Liver (tissue), 9 donors: ENCODE results near the gene FAM83C. TPM values are rescaled to one million over a fixed set of nuclear protein-coding genes. Genes with fewer than 3 reads are reported as not detected.

Experiments used
- DNase-seq: peaks from one replicate; pipeline ENCODE4 v3.0.0-alpha.2; 2017; ENCODE audit warnings: low spot score
- H3K27ac ChIP-seq, 2 donors: one replicate each; pipeline ENCODE4 v1.7.0; 2013; ENCODE audit warnings: inconsistent platforms in 2 of 2, low read length in 2 of 2, control low read depth in 1 of 2, low read depth in 1 of 2, mild to moderate bottlenecking in 1 of 2
- H3K27me3 ChIP-seq, 4 donors: one replicate each; pipeline versions ENCODE4 v1.6.1 to v1.7.0; 2013; ENCODE audit warnings: low read length in 3 of 4, inconsistent platforms in 1 of 4, mild to moderate bottlenecking in 1 of 4, moderate library complexity in 1 of 4; ENCODE audit not compliant: control insufficient read depth in 4 of 4, insufficient read depth in 4 of 4
- H3K36me3 ChIP-seq, 4 donors: one replicate each; pipeline versions ENCODE4 v1.6.1 to v1.7.0; 2013; ENCODE audit warnings: low read length in 3 of 4, mild to moderate bottlenecking in 3 of 4, low read depth in 1 of 4, moderate library complexity in 1 of 4; ENCODE audit not compliant: control insufficient read depth in 4 of 4, insufficient read depth in 3 of 4
- H3K4me1 ChIP-seq, 4 donors: one replicate each; pipeline versions ENCODE4 v1.6.1 to v1.7.0; 2013; ENCODE audit warnings: low read length in 3 of 4, mild to moderate bottlenecking in 3 of 4, moderate library complexity in 1 of 4; ENCODE audit not compliant: control insufficient read depth in 4 of 4, insufficient read depth in 4 of 4
- H3K4me3 ChIP-seq, 3 donors: one replicate each; pipeline versions ENCODE4 v1.6.1 to v1.7.0; 2013; ENCODE audit warnings: low read length in 3 of 3, control low read depth in 1 of 3, low read depth in 1 of 3, mild to moderate bottlenecking in 1 of 3
- H3K9ac ChIP-seq, 2 donors: one replicate each; pipeline ENCODE4 v1.7.0; 2013; ENCODE audit warnings: low read length in 2 of 2, mild to moderate bottlenecking in 2 of 2, moderate library complexity in 2 of 2, control low read depth in 1 of 2, low read depth in 1 of 2
- H3K9me3 ChIP-seq, 4 donors: one replicate each; pipeline versions ENCODE4 v1.6.1 to v1.7.0; 2013; ENCODE audit warnings: low read length in 3 of 4; ENCODE audit not compliant: control insufficient read depth in 4 of 4
- ATF3 ChIP-seq: IDR thresholded peaks from 2 replicates; pipeline ENCODE4 v1.6.1; 2016; ENCODE audit warnings: antibody characterized with exemption
- CTCF ChIP-seq: fragments of 150-350 bp; IDR thresholded peaks from 2 replicates; pipeline ENCODE4 v1.5.1; 2017; ENCODE audit warnings: improper control_type of control experiment, low read depth, low read length; ENCODE audit not compliant: missing input control
- EGR1 ChIP-seq, 2 donors: IDR thresholded peaks; 2 replicates each; pipeline ENCODE4 v1.6.1; 2016 to 2018; ENCODE audit warnings: antibody characterized with exemption in 2 of 2, low read depth in 2 of 2
- FOXA1 ChIP-seq: IDR thresholded peaks from 2 replicates; pipeline ENCODE4 v1.6.1; 2016; ENCODE audit warnings: antibody characterized with exemption
- FOXA2 ChIP-seq: IDR thresholded peaks from 2 replicates; pipeline ENCODE4 v1.6.1; 2016; ENCODE audit warnings: antibody characterized with exemption
- GABPA ChIP-seq, 2 donors: IDR thresholded peaks in 1 of 2; conservative IDR thresholded peaks in 1 of 2; 2 replicates each; pipeline ENCODE4 v1.6.1; 2016; ENCODE audit warnings: antibody characterized with exemption in 2 of 2, mild to moderate bottlenecking in 1 of 2, moderate library complexity in 1 of 2
- HNF4A ChIP-seq, 2 donors: conservative IDR thresholded peaks; 2 replicates each; pipeline ENCODE4 v1.6.1; 2016; ENCODE audit warnings: antibody characterized with exemption in 2 of 2, mild to moderate bottlenecking in 2 of 2
- HNF4G ChIP-seq: IDR thresholded peaks from 2 replicates; pipeline ENCODE4 v1.6.1; 2016; ENCODE audit warnings: antibody characterized with exemption
- JUND ChIP-seq, 2 donors: IDR thresholded peaks; 2 replicates each; pipeline ENCODE4 v1.6.1; 2016; ENCODE audit warnings: antibody characterized with exemption in 2 of 2
- MAX ChIP-seq: IDR thresholded peaks from 2 replicates; pipeline ENCODE4 v1.6.1; 2016; ENCODE audit warnings: antibody characterized with exemption
- NR2F2 ChIP-seq: IDR thresholded peaks from 2 replicates; pipeline ENCODE4 v1.6.1; 2016; ENCODE audit warnings: antibody characterized with exemption
- RAD21 ChIP-seq, 2 donors: IDR thresholded peaks; 2 replicates each; pipeline ENCODE4 v1.6.1; 2016; ENCODE audit warnings: antibody characterized with exemption in 2 of 2, mild to moderate bottlenecking in 2 of 2
- REST ChIP-seq: IDR thresholded peaks from 2 replicates; pipeline ENCODE4 v1.6.1; 2016; ENCODE audit warnings: antibody characterized with exemption, mild to moderate bottlenecking
- RXRA ChIP-seq, 2 donors: IDR thresholded peaks; 2 replicates each; pipeline ENCODE4 v1.6.1; 2017 to 2018; ENCODE audit warnings: antibody characterized with exemption in 2 of 2, mild to moderate bottlenecking in 1 of 2
- SP1 ChIP-seq: IDR thresholded peaks from 2 replicates; pipeline ENCODE4 v1.6.1; 2018; ENCODE audit warnings: antibody characterized with exemption, mild to moderate bottlenecking
- TAF1 ChIP-seq: conservative IDR thresholded peaks from 2 replicates; pipeline ENCODE4 v1.6.1; 2016; ENCODE audit warnings: antibody characterized with exemption, mild to moderate bottlenecking
- YY1 ChIP-seq: IDR thresholded peaks from 2 replicates; pipeline ENCODE4 v1.6.1; 2016; ENCODE audit warnings: antibody characterized with exemption, mild to moderate bottlenecking
- ZBTB33 ChIP-seq: IDR thresholded peaks from 2 replicates; pipeline ENCODE4 v1.6.1; 2016; ENCODE audit warnings: antibody characterized with exemption
- WGBS: extraction: QIAGEN DNeasy Blood & Tissue Kit; methylation state at CpG from one replicate; pipeline ENCODE4 v1.1.7; 2013; 5-methylcytosine and 5-hydroxymethylcytosine counted together
- polyA plus RNA-seq, 2 donors: library from polyadenylated mRNA; stranded (reverse) in 1 of 2; unstranded in 1 of 2; fragments of 200-250 nt in 1 of 2; fragments of >200 nt in 1 of 2; fragmentation: Nextera tagmentation in 1 of 2; extraction: Ambion mirVana in 1 of 2; gene quantifications; one replicate each; pipeline versions ENCODE4 v1.2.1 to v1.2.3, GENCODE V29; 2013 to 2015
- total RNA-seq, 2 donors: library from RNA; depleted of rRNA; stranded (reverse); fragments of >200 nt; gene quantifications; one replicate each; pipeline ENCODE4 v1.2.3, GENCODE V29; 2014
- donor health status: healthy.
- donor health status: healthy.
- donor health status: healthy.
- donor health status: healthy.
- donor health status: healthy.

The FAM83C gene
- total and polyA plus RNA-seq, 4 donors: 0.05 TPM; not detected in 3

- H3K27me3 ChIP-seq: no peaks in the 10 kb centered on the region
- H3K4me3 ChIP-seq: peak overlapping the region; percentile 82 to 89 (median 87)
- peak overlapping the region; percentile 90 to 91 for H3K27ac ChIP-seq
- no peaks in the 10 kb centered on the region for H3K9me3 ChIP-seq
- WGBS: 12% methylated on average over 10 of the region's 10 CpGs
- no peak for TF ChIP-seq RAD21 (IDR thresholded peaks at IDR 0.05)
- peak overlapping the region; percentile 72 to 94 for H3K9ac ChIP-seq
- DNase-seq: no peak
- peaks cover 13 to 28% (median 21%) of the 10 kb centered on the region in 4 donors for H3K36me3 ChIP-seq
- H3K4me1 ChIP-seq: peaks cover 0 to 14% (median 7%) of the 10 kb centered on the region in 4 donors
Observed at GRCh38 chr20:35277127-35277526, 15.1 kb downstream of the FAM83C start.

GRCh38 chr20:35276408-35276807, 15.8 kb downstream of the FAM83C start:
- Histone ChIP-seq H3K36me3 (peaks cover 13 to 30% (median 24%) of the 10 kb centered on the region in 4 donors), H3K4me1 (peaks cover 0 to 14% (median 7%) of the 10 kb centered on the region in 4 donors), H3K9ac (peak overlapping the region in 1 of 2 donors; percentile 94), H3K9me3 (no peaks in the 10 kb centered on the region), H3K27ac (no peak overlapping the region), H3K4me3 (no peak overlapping the region), H3K27me3 (no peaks in the 10 kb centered on the region)
- TF ChIP-seq GABPA (IDR thresholded peaks at IDR 0.05 in 1 of 2, conservative IDR thresholded peaks at IDR 0.05 in 1 of 2) (no peak), RAD21 (IDR thresholded peaks at IDR 0.05) (no peak), HNF4A (conservative IDR thresholded peaks at IDR 0.05) (no peak), HNF4G (no peak), CTCF (no peak), JUND (IDR thresholded peaks at IDR 0.05) (no peak), SP1 (no peak), MAX (no peak), NR2F2 (no peak), ATF3 (no peak), ZBTB33 (no peak)
- no peak for DNase-seq
- 94% methylated on average over 6 of the region's 6 CpGs for WGBS

DNA sequence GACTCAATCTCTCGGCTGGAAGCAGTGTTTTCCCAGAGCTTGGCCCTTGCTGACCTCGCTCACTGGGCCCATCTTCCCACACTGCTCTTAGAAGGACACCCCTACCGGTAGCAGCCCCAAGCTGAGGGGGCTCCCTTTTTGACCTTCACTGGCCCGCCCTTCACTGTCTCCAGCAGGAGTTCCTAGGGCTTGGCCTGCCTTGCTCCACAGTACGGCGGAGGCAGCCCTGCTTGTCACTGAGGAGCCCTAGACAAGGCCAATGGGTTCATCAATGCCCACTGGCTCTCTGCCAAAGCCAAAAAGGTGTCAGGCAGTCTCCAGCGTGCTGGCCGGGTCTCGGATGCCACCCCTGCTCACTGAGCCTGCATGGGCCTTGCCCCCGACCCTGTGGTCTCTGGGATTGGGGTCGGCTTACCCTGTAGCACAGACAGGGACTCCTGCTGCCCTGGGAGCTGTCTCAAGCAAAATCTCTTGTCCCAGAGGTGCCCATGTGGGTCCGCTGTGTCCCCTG, 16.4 kb downstream of the FAM83C start:
- DNase-seq: no peak
- TF ChIP-seq REST (no peak), RXRA (IDR thresholded peaks at IDR 0.05) (no peak), FOXA2 (no peak), FOXA1 (no peak), HNF4A (conservative IDR thresholded peaks at IDR 0.05) (no peak), GABPA (IDR thresholded peaks at IDR 0.05 in 1 of 2, conservative IDR thresholded peaks at IDR 0.05 in 1 of 2) (no peak), ZBTB33 (no peak), YY1 (no peak), SP1 (no peak), TAF1 (no peak), EGR1 (IDR thresholded peaks at IDR 0.05; ENCODE audit: low read depth in 2 of 2) (no peak), ATF3 (no peak)

More for the DNA sequence above, 16.4 kb downstream of the FAM83C start:
- no peak overlapping the region for H3K27ac ChIP-seq
- no peaks in the 10 kb centered on the region for H3K9me3 ChIP-seq
- peaks cover 13 to 35% (median 24%) of the 10 kb centered on the region in 4 donors for H3K36me3 ChIP-seq
- H3K9ac ChIP-seq: no peak overlapping the region
- no peak overlapping the region for H3K4me3 ChIP-seq
- 94% methylated on average over 12 of the region's 12 CpGs for WGBS
- H3K4me1 ChIP-seq: peaks cover 0 to 14% (median 7%) of the 10 kb centered on the region in 4 donors
- H3K27me3 ChIP-seq: no peaks in the 10 kb centered on the region
